Stimulated activated CD8-positive, alpha-beta memory T cell treated with anti-CD3 and anti-CD28 coated beads, Interleukin-12 subunit alpha, Interleukin-12 subunit beta, amount 100 ng/mL, for 1 hour (primary cell): ENCODE data around the gene G6PD.
"Not testable (repeated sequence)": the region's sequence is repeated elsewhere in the genome, so short reads cannot be mapped to it uniquely, and the experiment has no call there.

Experiments
- DNase-seq: peaks from one replicate; pipeline ENCODE4 v3.0.0-alpha.2; 2020; ENCODE audit warnings: low read depth

The G6PD gene

DNA sequence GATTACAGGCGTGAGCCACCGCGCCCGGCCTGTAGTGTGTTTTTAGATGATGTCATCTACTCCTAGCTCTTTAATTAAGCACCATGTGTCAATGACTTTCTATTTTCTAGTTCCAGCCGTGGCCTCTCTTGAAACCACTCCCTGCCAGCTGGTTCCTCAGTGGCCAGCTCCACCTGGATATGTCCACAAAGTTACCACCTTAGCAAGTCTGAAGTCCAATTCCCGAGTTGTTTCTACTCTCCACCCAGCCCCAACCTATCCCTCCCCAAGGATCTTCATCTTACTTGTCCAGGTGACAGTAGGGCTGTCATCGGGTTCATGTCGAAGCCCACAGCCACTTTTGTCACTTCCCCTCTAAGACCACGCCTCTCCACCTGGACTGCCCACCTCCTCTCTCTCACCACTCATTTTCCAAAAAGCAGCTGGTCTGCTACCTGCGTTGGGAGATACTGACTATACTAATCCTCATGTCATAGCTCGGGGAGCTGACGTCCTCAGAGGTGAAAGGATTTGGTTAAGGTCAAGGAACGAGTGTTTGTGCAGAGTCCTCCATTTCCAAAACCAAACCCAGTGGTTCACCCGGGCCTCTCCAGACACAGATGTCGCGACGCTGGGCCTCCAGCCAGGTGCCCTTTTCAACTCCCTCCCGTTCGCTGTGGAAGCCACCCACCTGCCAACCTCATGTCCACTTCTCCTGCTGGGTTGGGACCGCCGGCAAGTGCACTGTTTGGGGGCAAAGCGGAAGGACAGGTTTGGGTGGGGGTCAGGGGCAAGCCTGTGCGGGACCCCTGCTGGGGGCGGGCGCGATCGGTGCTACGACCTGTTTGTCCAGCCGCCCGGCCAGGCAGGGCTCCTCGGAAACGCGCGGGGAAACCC lies 31.3 kb downstream of the G6PD start:
- no peak for DNase-seq

DNA sequence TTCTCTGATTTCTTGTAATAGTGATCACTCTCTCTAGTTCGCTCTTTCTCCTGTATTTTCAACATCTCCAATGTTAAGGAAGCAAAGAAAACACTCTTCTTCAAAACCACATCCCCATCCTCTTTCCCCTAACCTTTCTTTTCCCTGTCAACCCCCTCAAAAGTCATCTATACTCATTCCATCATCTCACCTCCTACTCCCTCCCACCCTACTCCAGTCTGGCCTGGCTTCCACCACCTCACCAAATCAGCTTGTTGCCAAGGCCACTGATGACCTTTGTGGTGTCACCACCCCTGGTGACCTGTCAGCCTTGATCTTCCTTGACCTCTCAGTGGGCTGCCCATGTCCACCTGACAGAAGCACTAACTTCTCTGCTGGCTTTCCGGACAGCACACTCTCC lies 32.9 kb downstream of the G6PD start:
- DNase-seq: no peak

DNA sequence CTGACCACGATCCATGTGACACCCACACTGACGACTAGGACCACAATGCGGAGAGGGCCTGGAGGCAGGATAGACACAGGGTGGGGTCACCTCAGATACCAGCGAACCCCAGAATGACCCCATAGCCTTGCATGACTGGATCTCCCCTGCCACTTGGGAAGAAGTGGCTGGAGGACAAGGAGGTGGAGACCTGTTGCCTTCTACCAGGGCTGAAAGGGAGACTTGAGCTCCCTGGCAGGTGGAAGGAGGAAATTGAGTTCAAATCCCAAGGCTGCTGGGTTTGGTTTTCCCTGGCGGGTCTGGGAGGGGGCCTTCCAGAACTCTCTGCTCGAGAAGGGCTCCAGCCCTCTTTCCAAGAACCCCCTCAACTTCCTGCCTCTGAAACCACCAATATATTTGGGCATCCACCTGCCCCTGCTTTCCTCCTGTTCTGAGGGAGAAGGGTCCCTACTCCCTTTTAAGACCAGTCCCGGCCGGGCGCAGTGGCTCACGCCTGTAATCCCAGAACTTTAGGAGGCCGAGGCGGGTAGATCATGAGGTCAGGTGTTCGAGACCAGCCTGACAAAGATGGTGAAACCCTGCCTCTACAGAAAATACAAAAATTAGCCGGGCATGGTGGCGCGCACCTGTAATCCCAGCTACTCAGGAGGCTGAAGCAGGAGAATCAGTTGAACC lies 33.6 kb downstream of the G6PD start:
- no peak for DNase-seq

DNA sequence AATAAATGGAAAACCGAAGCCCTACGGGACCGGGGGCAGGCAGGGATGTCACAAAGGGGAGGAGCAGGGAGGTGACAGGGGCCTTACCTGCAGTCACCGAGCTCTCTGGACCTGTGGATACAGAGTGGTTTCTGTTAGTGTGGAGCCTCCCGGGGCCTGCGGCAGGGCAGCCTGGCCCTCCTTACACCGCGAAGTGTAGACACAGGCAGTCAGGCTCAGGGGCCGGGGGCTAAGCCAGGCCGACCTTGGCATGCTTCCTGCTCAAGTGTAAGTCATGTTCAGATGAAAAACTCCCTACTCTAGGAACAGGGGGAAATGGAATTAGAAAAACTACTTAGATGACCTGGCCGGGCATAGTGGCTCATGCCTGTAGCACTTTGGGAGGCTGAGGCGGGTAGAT lies 34.9 kb downstream of the G6PD start:
- DNase-seq: no peak

DNA sequence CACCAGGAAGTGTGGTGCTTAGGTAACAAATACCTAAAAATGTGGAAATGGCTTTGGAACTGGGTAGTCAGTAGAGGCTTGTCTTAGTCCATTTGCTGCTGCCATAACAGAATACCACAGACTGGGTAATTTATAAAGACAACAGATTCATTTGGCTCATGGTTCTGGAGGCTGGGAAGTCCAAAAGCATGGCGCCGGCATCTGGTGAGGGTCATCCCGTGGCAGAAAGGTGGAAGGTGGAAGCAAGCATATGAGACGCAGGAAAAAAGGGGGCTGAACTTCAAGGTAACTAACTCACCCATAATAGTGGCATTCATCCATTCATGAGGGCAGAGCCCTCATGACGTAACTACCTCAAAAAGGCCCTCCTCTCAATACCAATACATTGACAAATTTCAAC lies 37.2 kb downstream of the G6PD start:
- no peak for DNase-seq

DNA sequence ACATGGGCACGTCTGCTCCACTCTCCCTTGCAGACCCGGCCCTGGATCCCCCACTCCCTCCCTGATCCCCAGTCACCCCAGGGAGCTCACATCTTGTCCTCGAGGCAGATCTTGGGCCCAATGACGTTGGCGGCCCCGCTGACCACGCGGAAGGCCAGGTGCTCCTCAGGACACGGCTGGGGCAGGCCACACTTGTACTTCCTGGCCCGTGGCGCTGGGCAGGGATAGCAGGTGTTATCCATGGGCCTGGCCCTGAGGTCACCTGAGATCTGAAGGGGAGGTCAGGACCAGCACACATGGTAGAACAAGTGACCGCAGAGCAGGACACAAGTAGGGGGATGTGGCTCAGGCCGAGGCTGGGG lies 38.3 kb downstream of the G6PD start:
- DNase-seq: no peak

DNA sequence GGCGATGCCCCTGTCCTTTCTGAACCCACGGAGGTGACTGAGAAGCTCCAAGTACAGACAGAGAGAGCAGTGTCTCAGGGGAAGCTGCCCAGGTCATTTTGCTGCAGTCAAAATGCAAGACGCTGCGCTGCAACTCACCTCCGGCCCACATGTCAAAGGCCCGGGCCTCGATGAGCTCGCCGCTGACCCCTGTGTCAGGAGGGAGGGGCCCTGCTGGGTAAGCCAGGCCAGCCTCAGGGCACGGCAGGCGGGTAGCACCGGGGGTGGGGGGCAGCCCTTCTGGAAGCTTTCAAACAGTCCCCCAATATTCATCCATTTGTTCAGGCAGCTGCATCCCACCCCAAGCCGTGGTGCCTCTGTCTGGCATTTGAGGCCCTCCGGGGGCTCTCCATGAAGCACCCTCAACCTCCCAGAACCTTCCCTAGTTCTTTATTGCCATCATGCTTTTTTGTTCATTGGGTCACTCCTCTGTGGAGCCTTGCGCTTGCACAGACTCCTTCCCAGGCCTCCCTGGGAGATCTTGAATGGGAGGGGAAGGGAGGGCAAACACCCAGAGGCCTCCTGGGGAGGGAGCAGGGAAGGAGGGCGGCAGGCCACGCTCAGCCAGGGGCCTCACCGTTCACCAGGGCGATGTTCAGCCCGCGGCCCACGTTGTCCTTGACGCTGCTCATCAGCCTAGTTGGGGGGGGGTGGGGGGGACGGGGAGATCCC lies 38.8 kb downstream of the G6PD start:
- no peak for DNase-seq

DNA sequence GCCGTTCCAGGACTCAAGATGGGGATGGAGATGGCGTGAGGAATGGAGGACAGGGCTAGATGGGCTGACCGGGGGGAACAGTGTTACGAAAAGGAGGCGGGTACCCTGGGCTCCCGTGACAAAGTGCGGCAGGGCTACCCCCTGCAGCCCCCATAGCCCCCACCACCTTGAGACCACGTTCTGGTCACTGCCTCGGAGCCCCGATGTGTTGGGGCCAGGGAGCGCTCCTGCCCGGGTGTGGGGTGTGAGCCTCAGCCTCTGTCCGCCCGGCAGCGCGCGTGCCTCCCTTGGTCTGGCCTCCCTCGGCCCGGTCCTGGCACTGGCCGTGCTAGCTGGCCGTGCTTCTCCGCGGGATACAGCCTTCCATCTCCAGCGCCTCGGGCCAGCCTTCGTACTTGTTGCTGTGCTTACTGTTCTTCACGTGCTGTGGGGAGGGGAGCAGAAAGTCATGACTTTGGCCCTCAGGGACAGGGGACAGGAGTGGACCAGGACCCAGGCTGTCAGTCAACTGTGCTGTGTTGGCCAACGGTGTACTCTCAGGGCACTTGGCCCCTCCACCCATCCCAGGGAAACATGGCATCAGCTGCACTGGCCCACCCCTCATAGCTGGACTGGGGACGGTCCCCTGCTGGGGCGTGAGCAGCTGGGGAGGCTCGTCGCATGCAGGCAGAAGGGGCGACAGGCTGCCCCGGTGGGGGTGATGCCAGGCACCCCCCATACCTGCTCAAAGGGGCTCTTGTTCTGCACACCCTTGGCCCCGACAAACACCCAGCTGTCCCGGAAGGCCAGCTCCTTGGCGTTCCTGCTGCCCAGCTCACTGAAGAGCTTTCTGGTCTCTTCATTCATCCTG lies 39.9 kb downstream of the G6PD start:
- DNase-seq: no peak

DNA sequence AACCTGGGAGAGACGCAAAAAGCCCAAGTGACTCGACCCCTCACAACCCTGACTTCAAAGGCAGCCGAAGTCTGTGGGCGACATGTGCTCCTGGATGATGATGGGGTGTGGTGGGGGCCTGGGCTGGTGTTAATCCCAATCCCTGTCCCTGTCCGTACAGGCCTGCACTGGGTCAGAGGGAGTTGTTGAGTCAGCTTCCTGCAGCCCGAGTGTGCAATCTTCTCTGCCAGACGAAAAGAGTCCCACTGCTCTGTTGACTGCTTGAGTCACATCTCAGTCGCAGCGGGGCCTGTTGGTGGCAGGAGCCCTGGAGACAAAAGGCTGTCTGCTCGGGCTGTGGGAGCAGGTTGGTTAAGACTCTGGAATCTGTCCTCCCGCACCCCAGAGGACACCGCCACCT lies 40.9 kb downstream of the G6PD start:
- DNase-seq: no peak

DNA sequence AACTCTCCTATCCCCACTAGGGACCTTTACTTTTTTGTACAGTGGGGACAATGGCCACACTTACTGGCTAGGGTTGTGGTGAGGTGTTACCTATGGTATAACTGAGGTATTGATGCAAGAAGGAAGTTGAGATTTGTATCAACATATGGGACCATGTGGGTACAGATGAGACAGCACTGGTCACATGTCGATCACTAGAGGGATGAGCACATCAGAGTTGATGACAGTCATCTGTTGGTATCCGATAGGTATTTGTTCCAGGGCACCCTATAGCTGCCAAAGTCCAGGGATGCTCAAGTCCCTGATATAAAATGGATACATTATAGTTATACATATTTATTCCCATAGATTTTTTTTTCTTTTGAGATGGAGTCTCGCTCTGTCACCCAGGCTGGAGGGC lies 43.7 kb downstream of the G6PD start:
- no peak for DNase-seq

DNA sequence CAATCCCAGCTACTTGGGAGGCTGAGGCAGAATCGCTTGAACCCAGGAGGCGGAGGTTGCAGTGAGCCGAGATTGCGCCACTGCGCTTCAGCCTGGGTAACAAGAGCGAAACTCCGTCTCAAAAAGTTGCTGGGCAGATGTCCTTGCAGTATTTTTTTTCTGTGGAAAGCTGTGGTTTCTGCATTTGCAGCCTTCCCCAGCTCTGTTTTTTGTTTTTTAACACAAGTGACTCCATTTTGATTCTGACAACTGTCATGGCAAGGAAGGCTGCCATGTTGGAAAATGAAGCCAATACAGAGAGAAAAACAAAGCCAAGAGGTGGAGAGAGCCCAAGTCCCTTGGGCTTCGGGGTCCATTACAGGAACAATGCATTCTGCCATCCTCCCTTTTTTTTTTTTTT lies 44.5 kb downstream of the G6PD start:
- DNase-seq: no peak

DNA sequence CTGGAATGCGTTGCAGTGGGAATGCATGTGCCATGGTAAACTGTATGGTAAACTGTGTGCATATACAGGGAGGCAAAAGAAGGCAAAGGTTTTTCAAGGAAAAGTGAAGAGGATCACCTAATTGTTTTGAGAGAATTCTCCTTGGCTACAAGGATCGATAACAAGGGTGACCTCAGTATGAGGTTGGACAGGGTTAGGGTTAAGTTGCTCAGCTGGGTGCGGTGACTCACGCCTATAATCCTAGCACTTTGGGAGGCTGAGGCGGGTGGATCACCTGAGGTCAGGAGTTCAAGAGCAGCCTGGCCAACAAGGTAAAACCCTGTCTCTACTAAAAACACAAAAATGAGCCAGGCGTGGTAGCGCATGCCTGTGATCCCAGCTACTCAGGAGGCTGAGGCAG lies 45.2 kb downstream of the G6PD start:
- not testable (repeated sequence) for DNase-seq

DNA sequence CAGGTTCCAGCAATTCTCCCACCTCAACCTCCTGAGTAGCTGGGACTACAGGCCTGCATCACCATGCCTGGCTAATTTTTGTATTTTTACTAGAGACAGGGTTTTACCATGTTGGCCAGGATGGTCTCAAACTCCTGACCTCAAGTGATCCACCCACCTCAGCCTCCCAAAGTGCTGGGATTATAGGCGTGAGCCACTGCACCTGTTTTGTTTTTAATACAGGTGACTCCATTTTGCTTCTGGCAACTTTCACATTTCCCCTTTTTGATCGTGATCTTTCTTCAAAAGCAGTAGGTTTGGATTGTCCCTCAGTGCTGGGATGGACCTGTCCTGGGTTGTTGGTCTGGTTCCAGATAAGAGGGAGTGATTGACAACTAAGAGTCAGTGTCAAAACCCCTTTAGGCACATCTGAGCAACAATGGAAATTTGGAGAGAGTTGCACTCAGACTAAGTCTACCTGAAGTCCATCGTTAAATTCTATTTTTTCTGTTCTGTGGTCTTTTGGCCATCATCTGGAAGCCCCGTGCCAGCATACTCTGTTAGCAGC lies 50.0 kb downstream of the G6PD start:
- not testable (repeated sequence) for DNase-seq

DNA sequence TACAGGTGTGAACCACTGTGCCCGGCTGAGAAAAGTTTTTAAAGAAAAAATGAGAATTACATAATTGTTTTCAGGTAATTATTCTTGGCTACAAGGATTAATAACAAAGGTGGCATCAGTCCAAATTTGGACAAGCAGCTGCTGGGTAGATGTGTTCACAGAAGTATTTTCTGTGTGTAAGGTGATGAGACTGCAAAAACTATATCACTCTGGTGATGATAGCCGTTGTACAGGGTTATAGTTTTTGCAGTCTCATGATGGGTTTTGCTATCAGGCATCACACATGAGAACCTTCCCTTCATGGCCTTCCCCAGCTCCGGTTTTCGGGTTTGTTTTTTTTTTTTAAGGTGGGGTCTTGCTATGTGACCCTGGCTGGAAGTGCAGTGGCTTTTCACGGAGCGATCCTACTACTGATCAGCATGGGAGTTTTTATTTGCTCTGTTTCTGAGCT lies 51.1 kb downstream of the G6PD start:
- DNase-seq: no peak

DNA sequence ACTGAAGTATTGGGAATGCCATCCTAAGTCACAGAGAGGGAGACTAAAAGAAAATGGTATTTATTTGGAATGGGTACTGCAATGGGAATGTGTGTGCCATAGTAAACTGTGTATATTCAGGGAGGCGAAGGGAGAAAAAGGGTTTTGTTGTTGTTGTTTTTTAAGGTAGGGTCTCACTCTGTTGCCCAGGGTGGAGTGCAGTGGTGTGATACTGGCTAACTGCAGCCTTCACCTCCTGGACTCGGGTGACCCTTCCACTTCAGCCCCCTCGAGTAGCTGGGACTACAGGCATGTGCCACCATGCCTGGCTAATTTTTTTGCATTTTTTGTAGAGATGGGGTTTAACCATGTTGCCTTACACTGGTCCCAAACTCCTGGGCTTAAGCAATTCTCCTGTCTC lies 51.9 kb downstream of the G6PD start:
- DNase-seq: no peak

DNA sequence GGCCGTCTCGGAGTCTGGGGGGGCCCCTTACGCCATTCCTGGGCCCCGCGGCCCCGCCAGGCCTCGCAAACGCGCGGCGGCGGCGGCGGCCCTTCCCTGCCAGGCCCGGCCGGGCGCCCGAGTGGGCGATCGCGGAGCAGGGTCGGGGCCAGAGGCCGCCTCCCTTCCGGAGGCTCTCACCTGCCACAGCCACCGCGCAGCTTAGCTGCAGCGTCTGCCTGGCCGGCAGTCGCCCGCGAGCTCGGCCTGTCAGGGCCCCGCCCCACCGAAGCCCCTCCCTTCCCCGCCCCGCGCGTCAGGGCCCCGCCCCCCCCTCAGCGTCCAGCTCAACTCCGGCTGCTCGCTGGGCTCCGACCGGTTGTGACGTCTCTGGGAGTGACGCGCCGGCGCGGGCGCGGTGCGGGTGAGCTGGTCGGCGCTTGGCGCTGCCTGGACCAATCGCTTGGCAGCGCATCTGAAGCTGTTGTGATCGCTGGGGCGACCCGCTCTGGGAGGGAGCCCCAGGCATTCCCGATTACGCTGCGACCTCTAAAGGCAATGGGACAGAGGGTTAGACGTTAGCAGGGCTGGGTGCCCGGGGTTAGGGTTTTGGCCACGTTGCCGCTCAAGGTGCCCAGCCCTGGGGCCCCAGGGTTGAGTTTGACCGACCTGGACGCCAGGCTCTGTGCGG lies 56.1 kb downstream of the G6PD start, which contains the start of gene SLC10A3:
Gene SLC10A3, minus strand, starts transcription at position 216 of the 670 bp plus-strand sequence. CDS start 1,689 bp downstream, outside the sequence.
- DNase-seq: peak; percentile 75

DNA sequence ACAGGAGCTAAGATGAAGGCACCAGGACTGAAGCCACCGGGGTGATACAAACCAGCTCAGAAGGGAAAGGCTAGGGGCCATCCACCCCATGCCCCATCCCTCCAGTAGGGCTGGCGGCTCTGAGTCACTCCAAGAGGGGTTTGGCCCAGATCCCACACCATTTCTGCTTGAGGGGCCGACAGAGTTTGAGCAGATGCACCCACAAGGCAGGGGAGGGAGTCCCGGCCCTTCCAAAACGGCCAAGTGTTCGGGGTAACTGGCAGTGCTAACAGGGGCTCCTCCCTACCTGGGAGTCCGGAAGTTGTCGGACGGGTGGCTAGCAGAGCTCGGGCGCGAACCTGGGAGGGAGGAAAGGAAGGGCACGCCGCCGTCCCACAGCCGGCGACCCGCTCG lies 56.6 kb downstream of the G6PD start:
- no peak for DNase-seq

DNA sequence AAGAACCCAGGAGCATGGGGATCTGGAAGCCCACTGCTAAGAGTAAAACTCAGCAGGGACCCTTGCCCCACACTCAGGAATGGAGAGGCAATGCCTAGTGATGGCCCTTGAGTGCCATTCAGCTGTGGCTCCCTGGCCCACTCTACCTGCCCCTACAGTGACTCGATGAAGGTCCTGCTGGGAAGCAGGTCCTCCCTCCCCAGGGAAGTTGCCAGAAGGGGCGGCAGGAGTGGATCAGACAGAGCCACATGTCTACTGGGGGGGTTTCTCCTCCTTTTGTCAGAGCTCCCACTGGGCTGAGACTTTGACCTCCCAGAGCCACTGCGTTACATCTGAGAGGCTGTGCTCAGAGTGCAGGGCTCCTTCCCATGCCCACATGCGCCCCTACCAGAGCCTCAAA lies 57.5 kb downstream of the G6PD start:
- DNase-seq: no peak

DNA sequence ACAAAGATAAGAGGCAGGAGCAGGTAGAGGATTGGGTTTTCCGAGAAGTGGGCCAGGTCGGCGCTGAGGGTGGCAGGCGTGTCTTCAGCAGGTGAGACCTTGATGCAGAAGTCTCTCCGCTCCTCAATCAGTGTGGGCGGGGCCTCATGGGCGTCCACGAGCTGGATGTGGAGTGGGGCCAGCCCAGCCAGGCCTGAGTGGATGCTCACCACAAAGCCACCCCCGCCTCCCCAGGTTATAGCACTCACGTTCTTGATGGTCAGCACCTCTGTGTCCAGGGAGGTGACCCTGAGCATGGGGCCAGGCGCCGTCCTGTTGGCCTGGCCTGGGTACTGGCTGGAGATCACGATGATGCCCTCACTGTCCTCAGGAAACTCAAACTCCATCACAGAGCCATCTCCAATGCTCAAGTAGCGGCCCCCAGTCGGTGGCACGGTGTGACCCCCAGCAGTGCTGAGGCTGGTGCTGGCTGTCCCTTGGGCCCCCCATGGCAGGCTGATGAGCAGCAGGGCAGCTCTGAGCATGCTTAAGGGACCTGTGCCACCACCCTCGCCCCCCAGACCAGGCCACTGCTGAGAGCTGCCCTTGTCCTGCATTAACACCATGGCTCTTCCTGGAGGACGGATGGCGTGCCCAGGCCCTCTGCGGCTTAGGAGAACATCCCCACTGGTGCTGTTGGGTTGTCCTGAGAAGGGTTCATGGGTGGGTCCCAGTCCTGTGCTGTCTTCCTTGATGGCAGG lies 58.1 kb downstream of the G6PD start:
- DNase-seq: no peak
